ENCODE data around the gene ARIH2.

Gene ARIH2

GRCh38 chr3:49004352-49005302 lies 86.0 kb downstream of the ARIH2 start:
- TF ChIP-seq RAD21 (IDR thresholded peaks at IDR 0.05; ENCODE audit: low read depth): no peak
- no peak for TF ChIP-seq EGR1 (IDR thresholded peaks at IDR 0.05)
- TF ChIP-seq NFIC (IDR thresholded peaks at IDR 0.05): peak; percentile 55; the same call in 1 of the 2 replicates
- TF ChIP-seq USF1 (IDR thresholded peaks at IDR 0.05): no peak
- TF ChIP-seq MAX (IDR thresholded peaks at IDR 0.05): no peak

GRCh38 chr3:49005303-49005680 lies 86.7 kb downstream of the ARIH2 start:
- TF ChIP-seq ZBTB7A (IDR thresholded peaks at IDR 0.05; ENCODE audit: low read depth) (0 out of 2 replicates have a peak, but pooled peaks have one; percentile 27), EGR1 (IDR thresholded peaks at IDR 0.05) (no peak)

- no peak for TF ChIP-seq EGR1 (IDR thresholded peaks at IDR 0.05)
- TF ChIP-seq TEAD4 (IDR thresholded peaks at IDR 0.05): no peak
- TF ChIP-seq REST (IDR thresholded peaks at IDR 0.05; ENCODE audit: low read depth): no peak
- no peak for TF ChIP-seq FOXM1 (IDR thresholded peaks at IDR 0.05; ENCODE audit: borderline replicate concordance, low read depth)
- TF ChIP-seq ZBTB7A (IDR thresholded peaks at IDR 0.05; ENCODE audit: low read depth): no peak
- TF ChIP-seq RAD21 (IDR thresholded peaks at IDR 0.05; ENCODE audit: low read depth): no peak
- TF ChIP-seq CEBPB (IDR thresholded peaks at IDR 0.05): no peak
- TF ChIP-seq EP300 (IDR thresholded peaks at IDR 0.05; ENCODE audit: borderline replicate concordance): no peak
- TF ChIP-seq TCF12 (IDR thresholded peaks at IDR 0.05; ENCODE audit: low read depth): no peak
Observed at GRCh38 chr3:49005998-49006397, 87.4 kb downstream of the ARIH2 start.

- TF ChIP-seq TCF12 (IDR thresholded peaks at IDR 0.05; ENCODE audit: low read depth): no peak
- TF ChIP-seq USF1 (IDR thresholded peaks at IDR 0.05): no peak
- TF ChIP-seq CEBPB (IDR thresholded peaks at IDR 0.05): no peak
- no peak for TF ChIP-seq YY1 (IDR thresholded peaks at IDR 0.05; ENCODE audit: low read depth)
- no peak for TF ChIP-seq CREB1 (IDR thresholded peaks at IDR 0.05; ENCODE audit: low read depth)
- no peak for TF ChIP-seq TAF1 (IDR thresholded peaks at IDR 0.05; ENCODE audit: low read depth)
- TF ChIP-seq TEAD4 (IDR thresholded peaks at IDR 0.05): no peak
- TF ChIP-seq RAD21 (IDR thresholded peaks at IDR 0.05; ENCODE audit: low read depth): no peak
- TF ChIP-seq NFIC (IDR thresholded peaks at IDR 0.05): no peak
- TF ChIP-seq EP300 (IDR thresholded peaks at IDR 0.05; ENCODE audit: borderline replicate concordance): no peak
- no peak for TF ChIP-seq FOXM1 (IDR thresholded peaks at IDR 0.05; ENCODE audit: borderline replicate concordance, low read depth)
- no peak for TF ChIP-seq MAX (IDR thresholded peaks at IDR 0.05)
- TF ChIP-seq ZBTB7A (IDR thresholded peaks at IDR 0.05; ENCODE audit: low read depth): no peak
Observed at GRCh38 chr3:49006408-49007067, 87.9 kb downstream of the ARIH2 start.

- 0 out of 2 replicates have a peak, but pooled peaks have one; percentile 11 for TF ChIP-seq RAD21 (IDR thresholded peaks at IDR 0.05; ENCODE audit: low read depth)
- TF ChIP-seq TAF1 (IDR thresholded peaks at IDR 0.05; ENCODE audit: low read depth): peak; percentile 88
- TF ChIP-seq USF1 (IDR thresholded peaks at IDR 0.05): peak; percentile 99
- TF ChIP-seq ZBTB7A (IDR thresholded peaks at IDR 0.05; ENCODE audit: low read depth): peak; percentile 81; the same call in 1 of the 2 replicates
- 0 out of 2 replicates have a peak, but pooled peaks have one; percentile 1 for TF ChIP-seq CEBPB (IDR thresholded peaks at IDR 0.05)
- TF ChIP-seq FOXM1 (IDR thresholded peaks at IDR 0.05; ENCODE audit: borderline replicate concordance, low read depth): 0 out of 2 replicates have a peak, but pooled peaks have one; percentile 46
- TF ChIP-seq REST (IDR thresholded peaks at IDR 0.05; ENCODE audit: low read depth): no peak
- peak; percentile 67 for TF ChIP-seq TCF12 (IDR thresholded peaks at IDR 0.05; ENCODE audit: low read depth)
- TF ChIP-seq CREB1 (IDR thresholded peaks at IDR 0.05; ENCODE audit: low read depth): peak; percentile 69
- TF ChIP-seq YY1 (IDR thresholded peaks at IDR 0.05; ENCODE audit: low read depth): peak; percentile 84
- peak; percentile 34; the same call in 1 of the 2 replicates for TF ChIP-seq EP300 (IDR thresholded peaks at IDR 0.05; ENCODE audit: borderline replicate concordance)
- peak; percentile 86 for TF ChIP-seq EGR1 (IDR thresholded peaks at IDR 0.05)
- 0 out of 2 replicates have a peak, but pooled peaks have one; percentile 5 for TF ChIP-seq TEAD4 (IDR thresholded peaks at IDR 0.05)
- TF ChIP-seq MAX (IDR thresholded peaks at IDR 0.05): peak; percentile 97
- peak; percentile 34; the same call in 1 of the 2 replicates for TF ChIP-seq NFIC (IDR thresholded peaks at IDR 0.05)
Observed at GRCh38 chr3:49007068-49007770, 88.6 kb downstream of the ARIH2 start, which contains the start of gene WDR6. Gene WDR6 (plus strand): TSS chr3:49007391. CDS start chr3:49007432, 41 bp downstream.

Data from Ishikawa (cell line).